CD4-positive, alpha-beta T cell (primary cell): ENCODE measurements around the gene WRNIP1. TPM values are rescaled to one million over a fixed set of nuclear protein-coding genes. Genes with fewer than 3 reads are reported as not detected.
A peak's percentile ranks its signal among the peaks of the same experiment; 100 is the strongest.

Experiments
- ATAC-seq: fragments of 200-7000 bp; cut with Tn5 transposase; one replicate; pipeline ENCODE4 v1.10.0; 2022; ENCODE audit warnings: mild to moderate bottlenecking; ENCODE audit not compliant: poor library complexity
- CTCF ChIA-PET: fragments of 350-600 bp; sonication (Branson Sonifier 250); formaldehyde crosslinking; loops from one replicate; lab custom pipeline; 2021; ENCODE audit warnings: antibody characterized with exemption, inconsistent platforms; lab: Charles Lee
- POLR2A ChIA-PET: fragments of 350-600 bp; sonication (Branson Sonifier 250); formaldehyde crosslinking; loops from one replicate; lab custom pipeline; 2021; ENCODE audit warnings: antibody characterized with exemption, inconsistent platforms; lab: Charles Lee
- DNase-seq, 14 experiments: peaks; one replicate each; pipeline ENCODE4 v3.0.0-alpha.2; 2013 to 2020; ENCODE audit warnings: mixed read lengths in 2 of 14
- H3K27ac ChIP-seq, 2 donors: one replicate each; pipeline versions ENCODE4 v1.5.1 to v1.7.0; 2013; ENCODE audit warnings: low read length in 2 of 2, low read depth in 1 of 2, mild to moderate bottlenecking in 1 of 2
- H3K27me3 ChIP-seq, 2 experiments: 1 replicate in 1 of 2; 2 replicates in 1 of 2; pipeline versions ENCODE4 v1.6.1 to v1.7.0; 2013; ENCODE audit warnings: low read length in 2 of 2, control low read depth in 1 of 2, mild to moderate bottlenecking in 1 of 2, moderate library complexity in 1 of 2; ENCODE audit not compliant: insufficient read depth in 2 of 2, control insufficient read depth in 1 of 2
- H3K36me3 ChIP-seq: one replicate; pipeline ENCODE4 v1.6.1; 2013; ENCODE audit warnings: low read length, control low read depth; ENCODE audit not compliant: insufficient read depth
- H3K4me1 ChIP-seq: one replicate; pipeline ENCODE4 v1.6.1; 2013; ENCODE audit warnings: low read length, control low read depth; ENCODE audit not compliant: insufficient read depth
- H3K4me3 ChIP-seq: one replicate; pipeline ENCODE4 v1.5.1; 2013; ENCODE audit warnings: mild to moderate bottlenecking, low read length, moderate library complexity
- H3K9me3 ChIP-seq, 2 experiments: 1 replicate in 1 of 2; 2 replicates in 1 of 2; pipeline versions ENCODE4 v1.6.1 to v1.7.0; 2013; ENCODE audit warnings: low read length in 2 of 2, mild to moderate bottlenecking in 2 of 2, control low read depth in 1 of 2, moderate library complexity in 1 of 2; ENCODE audit not compliant: control insufficient read depth in 1 of 2, insufficient read depth in 1 of 2
- H3K27ac Mint-ChIP-seq: one replicate; pipeline ENCODE4 v1.8.0; 2020; ENCODE audit warnings: mixed read lengths
- H3K27me3 Mint-ChIP-seq: one replicate; pipeline ENCODE4 v1.8.0; 2021; ENCODE audit warnings: mixed read lengths
- H3K36me3 Mint-ChIP-seq: one replicate; pipeline ENCODE4 v1.8.0; 2021; ENCODE audit warnings: low read depth, mixed read lengths
- H3K4me1 Mint-ChIP-seq: one replicate; pipeline ENCODE4 v1.8.0; 2021; ENCODE audit warnings: low read depth, mixed read lengths
- H3K4me3 Mint-ChIP-seq: one replicate; pipeline ENCODE4 v1.8.0; 2020; ENCODE audit warnings: mild to moderate bottlenecking, mixed read lengths
- H3K9me3 Mint-ChIP-seq: one replicate; pipeline ENCODE4 v1.8.0; 2020; ENCODE audit warnings: mixed read lengths
- CTCF ChIP-seq: fragments of 200-600 bp; IDR thresholded peaks from one replicate; pipeline ENCODE4 v1.8.0; 2022; ENCODE audit warnings: antibody characterized with exemption, mild to moderate bottlenecking
- intact Hi-C, 2 experiments: fragments of 100-400 bp; cut with DNase I in 1 of 2; cut with micrococcal nuclease in 1 of 2; formaldehyde crosslinking; loops; one replicate each; pipeline versions ENCODE4 v1.15.1 to v1.9.0; 2023 to 2025; cut with DNase I, micrococcal nuclease
- total RNA-seq, 174 experiments: library from RNA in 2 of 174; stranded (reverse) in 2 of 174; gene quantifications; one replicate each; pipeline ENCODE4 v1.2.3 and lab custom pipeline; 2021 to 2026

The WRNIP1 gene
- total RNA-seq, 2 experiments from 2014 or later = 22.4 to 25.2 TPM

GRCh38 chr6:2763345-2763841 lies 1.8 kb upstream of the WRNIP1 start:
- POLR2A ChIA-PET = interaction anchor here (0.7 to 2.1 kb wide), 5 partner anchors 78 to 1255 kb away, joined by 3 to 7 read pairs (median 4); partner anchors contain the start of genes RIPK1 and SERPINB1
- no peaks in the 10 kb centered on the region for H3K27me3 ChIP-seq
- Mint-ChIP-seq H3K9me3 (no peaks in the 10 kb centered on the region), H3K36me3 (peaks cover 29% of the 10 kb centered on the region), H3K4me3 (peak overlapping the region; percentile 97), H3K27ac (peak overlapping the region; percentile 97), H3K27me3 (no peaks in the 10 kb centered on the region), H3K4me1 (peaks cover 44% of the 10 kb centered on the region)
- CTCF ChIA-PET = interaction anchor here (6.4 kb wide), 1 partner anchor 13 kb away, joined by 26 read pairs; the partner anchor contains the start of gene MYLK4
- peak in 3 of 14 experiments; percentile 15 to 50 (median 17) for DNase-seq
- ATAC-seq = no peak
- H3K36me3 ChIP-seq = no peaks in the 10 kb centered on the region
- no peaks in the 10 kb centered on the region for H3K9me3 ChIP-seq
- TF ChIP-seq CTCF = no peak
- H3K4me1 ChIP-seq = peaks cover 29% of the 10 kb centered on the region
- no peak overlapping the region for H3K4me3 ChIP-seq
- H3K27ac ChIP-seq = no peak overlapping the region
- intact Hi-C loops = loop anchor here in 1 of 2 experiments (5.0 to 10.0 kb wide), 7 partner anchors 304 to 1251 kb away; partner anchors contain the start of genes GMDS, PSMG4, RIPK1 and SLC22A23

DNA sequence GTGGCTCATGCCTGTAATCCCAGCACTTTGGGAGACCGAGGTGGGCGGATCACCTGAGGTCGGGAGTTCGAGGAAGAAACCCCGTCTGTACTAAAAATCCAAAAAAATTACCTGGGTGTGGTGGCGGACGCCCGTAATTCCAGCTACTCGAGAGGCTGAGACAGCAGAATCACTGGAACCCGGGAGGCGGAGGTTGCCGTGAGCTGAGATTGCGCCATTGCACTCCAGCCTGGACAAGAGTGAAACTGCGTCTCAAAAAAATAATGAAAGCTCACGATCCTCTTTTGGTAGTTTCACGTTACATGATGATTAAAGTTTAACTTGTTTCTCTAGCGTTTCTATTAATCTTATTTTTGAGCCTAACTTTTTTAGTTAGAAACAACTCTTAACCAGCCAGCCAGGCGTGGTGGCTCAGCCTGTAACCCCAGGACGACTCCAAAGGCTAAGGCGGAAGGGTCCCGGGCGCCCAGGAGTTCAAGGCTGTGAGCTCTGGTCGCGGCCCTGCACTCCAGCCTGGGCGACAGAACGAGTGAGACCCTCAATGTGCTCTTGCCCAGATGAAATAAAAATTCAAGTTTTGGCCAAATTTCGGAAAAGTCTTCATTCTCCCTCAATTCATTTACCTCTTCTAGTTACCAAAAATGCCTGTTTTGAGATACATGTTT lies 1.2 kb upstream of the WRNIP1 start:
- peaks cover 31% of the 10 kb centered on the region for H3K4me1 ChIP-seq
- peaks cover 34% of the 10 kb centered on the region for H3K36me3 Mint-ChIP-seq
- no peaks in the 10 kb centered on the region for H3K27me3 ChIP-seq
- H3K9me3 Mint-ChIP-seq = no peaks in the 10 kb centered on the region
- no peak for TF ChIP-seq CTCF
- ChIA-PET CTCF (interaction anchor here (1.2 to 6.4 kb wide), 3 partner anchors 14 to 77 kb away, joined by 3 to 26 read pairs (median 6); partner anchors contain the start of genes MYLK4 and SERPINB1), POLR2A (interaction anchor here (1.0 to 2.1 kb wide), 4 partner anchors 78 to 1254 kb away, joined by 3 to 7 read pairs (median 4); partner anchors contain the start of genes RIPK1 and SERPINB1)
- H3K9me3 ChIP-seq = no peaks in the 10 kb centered on the region
- H3K4me3 Mint-ChIP-seq = peak overlapping the region; percentile 97
- peak overlapping the region; percentile 80 to 96 for H3K27ac ChIP-seq
- H3K27ac Mint-ChIP-seq = peak overlapping the region; percentile 97
- no peak for ATAC-seq
- no peaks in the 10 kb centered on the region for H3K36me3 ChIP-seq
- H3K4me3 ChIP-seq = peak overlapping the region; percentile 62
- intact Hi-C loops = loop anchor here in 1 of 2 experiments (2.0 to 10.0 kb wide), 8 partner anchors 225 to 1251 kb away; partner anchors contain the start of genes GMDS, PSMG4, RIPK1 and SLC22A23
- H3K27me3 Mint-ChIP-seq = no peaks in the 10 kb centered on the region
- peaks cover 50% of the 10 kb centered on the region for H3K4me1 Mint-ChIP-seq
- peak in 1 of 14 experiments; percentile 49 for DNase-seq

GRCh38 chr6:2764610-2765165 lies 505 bp upstream of the WRNIP1 start:
- Mint-ChIP-seq H3K27ac (peak overlapping the region; percentile 97), H3K4me1 (peaks cover 55% of the 10 kb centered on the region), H3K9me3 (no peaks in the 10 kb centered on the region), H3K27me3 (no peaks in the 10 kb centered on the region), H3K4me3 (peak overlapping the region; percentile 97), H3K36me3 (peaks cover 37% of the 10 kb centered on the region)
- H3K4me3 ChIP-seq = peak overlapping the region; percentile 62
- H3K9me3 ChIP-seq = no peaks in the 10 kb centered on the region
- H3K36me3 ChIP-seq = no peaks in the 10 kb centered on the region
- peak overlapping the region; percentile 80 to 96 for H3K27ac ChIP-seq
- intact Hi-C loops = loop anchor here (2.0 to 10.0 kb wide), 9 partner anchors 224 to 1258 kb away; partner anchors contain the start of genes GMDS (in 1 of the 2), PSMG4 (in 1 of the 2), RIPK1 (in 1 of the 2) and SLC22A23 (in 1 of the 2)
- DNase-seq (peak; percentile 30 to 90 (median 57)), ATAC-seq (peak; percentile 46)
- H3K27me3 ChIP-seq = no peaks in the 10 kb centered on the region
- ChIA-PET POLR2A (interaction anchor here (0.8 to 2.9 kb wide), 14 partner anchors 15 to 1253 kb away, joined by 3 to 35 read pairs (median 6); partner anchors contain the start of genes MYLK4, RIPK1 and SERPINB1), CTCF (interaction anchor here (1.0 to 6.4 kb wide), 9 partner anchors 9 to 1371 kb away, joined by 3 to 26 read pairs (median 3); partner anchors contain the start of genes MYLK4 and SERPINB1)
- no peak for TF ChIP-seq CTCF
- peaks cover 31% of the 10 kb centered on the region for H3K4me1 ChIP-seq
